Panc1 (cell line): ENCODE data around the gene ASPHD2. TPM values are rescaled to one million over a fixed set of nuclear protein-coding genes. Genes with fewer than 3 reads are reported as not detected.

ENCODE experiments used
- ATAC-seq: fragments of 200-7000 bp; cut with Tn5 transposase; 2 replicates; pipeline ENCODE4 v1.9.1; 2020; ENCODE audit warnings: mild to moderate bottlenecking, moderate library complexity
- BruUV-seq: library from RNA; stranded (reverse); fragments of 400-500 nt; replicated peaks from 2 replicates; lab custom pipeline; 2021; lab: Mats Ljungman, UMichigan
- CTCF ChIA-PET: fragments of 300-600 bp; sonication (Branson Sonifier 250); formaldehyde crosslinking; loops from one replicate; lab custom pipeline; 2022; ENCODE audit warnings: antibody characterized with exemption; lab: Charles Lee
- POLR2A ChIA-PET: fragments of 300-600 bp; sonication (Branson Sonifier 250); formaldehyde crosslinking; loops from one replicate; lab custom pipeline; 2022; ENCODE audit warnings: antibody characterized with exemption; lab: Charles Lee
- DNase-seq: peaks from one replicate; pipeline ENCODE4 v3.0.0-alpha.2; 2010; ENCODE audit warnings: low read depth, low spot score
- H3K27ac ChIP-seq: 2 replicates; pipeline ENCODE4 v1.5.1; 2011; ENCODE audit warnings: mild to moderate bottlenecking, low read length, inconsistent platforms
- H3K27me3 ChIP-seq: fragments of 200-500 bp; sonication (Bioruptor generic); 2 replicates; pipeline ENCODE4 v1.6.0; 2014; ENCODE audit warnings: low read length, inconsistent platforms; ENCODE audit not compliant: control insufficient read depth, insufficient read depth
- H3K36me3 ChIP-seq: fragments of 200-500 bp; sonication (Bioruptor generic); 2 replicates; pipeline ENCODE4 v1.5.1; 2014; ENCODE audit warnings: inconsistent platforms, mild to moderate bottlenecking, low read length, moderate library complexity; ENCODE audit not compliant: control insufficient read depth, insufficient read depth
- H3K4me1 ChIP-seq: 2 replicates; pipeline ENCODE4 v1.5.1; 2011; ENCODE audit warnings: inconsistent platforms, mild to moderate bottlenecking, low read length, moderate library complexity; ENCODE audit not compliant: control insufficient read depth, insufficient read depth
- H3K4me3 ChIP-seq, 2 experiments: 2 replicates each; pipeline ENCODE4 v1.5.1; 2011 to 2012; ENCODE audit warnings: low read depth in 2 of 2, low read length in 2 of 2, mild to moderate bottlenecking in 2 of 2, inconsistent platforms in 1 of 2, moderate library complexity in 1 of 2
- H3K9me3 ChIP-seq: fragments of 200-500 bp; sonication (Bioruptor generic); 2 replicates; pipeline ENCODE4 v1.5.1; 2014; ENCODE audit warnings: low read depth, mild to moderate bottlenecking, inconsistent platforms, low read length, moderate library complexity; ENCODE audit not compliant: control insufficient read depth, insufficient read depth
- POLR2AphosphoS5 ChIP-seq: IDR thresholded peaks from 2 replicates; pipeline ENCODE4 v1.6.1; 2012; ENCODE audit warnings: mild to moderate bottlenecking, low read depth, low read length, moderate library complexity
- SIN3A ChIP-seq: IDR thresholded peaks from 2 replicates; pipeline ENCODE4 v1.6.1; 2012; ENCODE audit warnings: low read depth, mild to moderate bottlenecking, low read length, moderate library complexity, borderline replicate concordance; ENCODE audit not compliant: insufficient read depth
- TCF7L2 ChIP-seq: IDR thresholded peaks from 2 replicates; pipeline ENCODE4 v1.6.1; 2011; ENCODE audit warnings: mild to moderate bottlenecking, low read depth, low read length, inconsistent platforms
- in situ Hi-C: cut with HindIII; loops from 2 replicates; pipeline ENCODE4 v1.10.0; 2016; ENCODE audit warnings: low sequenced_read_pairs, low pct_unique_long_range_greater_than_20kb
- intact Hi-C: fragments of 100-400 bp; cut with micrococcal nuclease; formaldehyde crosslinking; loops from one replicate; pipeline ENCODE4 v1.10.0; 2022; ENCODE audit not compliant: unreplicated experiment
- total RNA-seq: library from RNA; stranded (reverse); gene quantifications from one replicate; pipeline ENCODE4 v1.2.1, GENCODE V29; 2021; ENCODE audit not compliant: unreplicated experiment
- TF ChIP-seq, protein P1 (sequence below): fragments of 450-650 bp; IDR thresholded peaks from 2 replicates; pipeline ENCODE4 v1.5.1; 2017; ENCODE audit warnings: mild to moderate bottlenecking
- TF ChIP-seq, protein P2 (sequence below), 2 experiments: IDR thresholded peaks; 2 replicates each; pipeline ENCODE4 v1.6.1; 2011 to 2012; ENCODE audit warnings: low read depth in 2 of 2, control low read depth in 1 of 2, low read length in 1 of 2, mild to moderate bottlenecking in 1 of 2, moderate library complexity in 1 of 2; ENCODE audit not compliant: insufficient read depth in 1 of 2

Gene ASPHD2
- total RNA-seq, 1 experiment from 2014 or later: 0.15 TPM

DNA sequence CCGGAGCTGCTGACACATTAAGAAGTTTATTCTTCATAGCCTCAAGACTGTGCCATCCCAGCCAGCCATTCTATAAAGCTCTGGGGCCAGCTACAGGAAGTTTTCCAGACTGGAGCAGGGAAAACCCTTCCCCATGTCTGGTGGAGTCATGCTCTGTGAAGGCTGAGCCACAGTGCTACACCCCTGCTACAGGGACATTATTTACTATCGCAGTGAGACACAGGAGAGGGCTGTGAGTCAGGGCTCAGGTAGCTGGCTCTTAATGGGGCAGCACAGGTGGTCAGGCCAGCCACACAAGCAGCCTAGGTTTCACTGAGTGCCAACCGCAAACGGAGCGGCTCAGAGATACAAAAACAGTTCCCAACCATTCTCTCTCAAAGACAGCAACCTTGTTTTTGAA, 42.5 kb downstream of the ASPHD2 start:
- no peak for TF ChIP-seq SIN3A
- TF ChIP-seq, protein P1, sequence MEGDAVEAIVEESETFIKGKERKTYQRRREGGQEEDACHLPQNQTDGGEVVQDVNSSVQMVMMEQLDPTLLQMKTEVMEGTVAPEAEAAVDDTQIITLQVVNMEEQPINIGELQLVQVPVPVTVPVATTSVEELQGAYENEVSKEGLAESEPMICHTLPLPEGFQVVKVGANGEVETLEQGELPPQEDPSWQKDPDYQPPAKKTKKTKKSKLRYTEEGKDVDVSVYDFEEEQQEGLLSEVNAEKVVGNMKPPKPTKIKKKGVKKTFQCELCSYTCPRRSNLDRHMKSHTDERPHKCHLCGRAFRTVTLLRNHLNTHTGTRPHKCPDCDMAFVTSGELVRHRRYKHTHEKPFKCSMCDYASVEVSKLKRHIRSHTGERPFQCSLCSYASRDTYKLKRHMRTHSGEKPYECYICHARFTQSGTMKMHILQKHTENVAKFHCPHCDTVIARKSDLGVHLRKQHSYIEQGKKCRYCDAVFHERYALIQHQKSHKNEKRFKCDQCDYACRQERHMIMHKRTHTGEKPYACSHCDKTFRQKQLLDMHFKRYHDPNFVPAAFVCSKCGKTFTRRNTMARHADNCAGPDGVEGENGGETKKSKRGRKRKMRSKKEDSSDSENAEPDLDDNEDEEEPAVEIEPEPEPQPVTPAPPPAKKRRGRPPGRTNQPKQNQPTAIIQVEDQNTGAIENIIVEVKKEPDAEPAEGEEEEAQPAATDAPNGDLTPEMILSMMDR: no peak
- no peak for TF ChIP-seq TCF7L2
- TF ChIP-seq POLR2AphosphoS5: no peak
- TF ChIP-seq, protein P2, sequence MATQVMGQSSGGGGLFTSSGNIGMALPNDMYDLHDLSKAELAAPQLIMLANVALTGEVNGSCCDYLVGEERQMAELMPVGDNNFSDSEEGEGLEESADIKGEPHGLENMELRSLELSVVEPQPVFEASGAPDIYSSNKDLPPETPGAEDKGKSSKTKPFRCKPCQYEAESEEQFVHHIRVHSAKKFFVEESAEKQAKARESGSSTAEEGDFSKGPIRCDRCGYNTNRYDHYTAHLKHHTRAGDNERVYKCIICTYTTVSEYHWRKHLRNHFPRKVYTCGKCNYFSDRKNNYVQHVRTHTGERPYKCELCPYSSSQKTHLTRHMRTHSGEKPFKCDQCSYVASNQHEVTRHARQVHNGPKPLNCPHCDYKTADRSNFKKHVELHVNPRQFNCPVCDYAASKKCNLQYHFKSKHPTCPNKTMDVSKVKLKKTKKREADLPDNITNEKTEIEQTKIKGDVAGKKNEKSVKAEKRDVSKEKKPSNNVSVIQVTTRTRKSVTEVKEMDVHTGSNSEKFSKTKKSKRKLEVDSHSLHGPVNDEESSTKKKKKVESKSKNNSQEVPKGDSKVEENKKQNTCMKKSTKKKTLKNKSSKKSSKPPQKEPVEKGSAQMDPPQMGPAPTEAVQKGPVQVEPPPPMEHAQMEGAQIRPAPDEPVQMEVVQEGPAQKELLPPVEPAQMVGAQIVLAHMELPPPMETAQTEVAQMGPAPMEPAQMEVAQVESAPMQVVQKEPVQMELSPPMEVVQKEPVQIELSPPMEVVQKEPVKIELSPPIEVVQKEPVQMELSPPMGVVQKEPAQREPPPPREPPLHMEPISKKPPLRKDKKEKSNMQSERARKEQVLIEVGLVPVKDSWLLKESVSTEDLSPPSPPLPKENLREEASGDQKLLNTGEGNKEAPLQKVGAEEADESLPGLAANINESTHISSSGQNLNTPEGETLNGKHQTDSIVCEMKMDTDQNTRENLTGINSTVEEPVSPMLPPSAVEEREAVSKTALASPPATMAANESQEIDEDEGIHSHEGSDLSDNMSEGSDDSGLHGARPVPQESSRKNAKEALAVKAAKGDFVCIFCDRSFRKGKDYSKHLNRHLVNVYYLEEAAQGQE (IDR thresholded peaks at IDR 0.05; ENCODE audit: insufficient read depth in 1 of 2, low read depth in 2 of 2, low read length in 1 of 2): no peak
- H3K4me1 ChIP-seq: no peaks in the 10 kb centered on the region
- DNase-seq: peak; percentile 66
- no peaks in the 10 kb centered on the region for H3K9me3 ChIP-seq
- no peaks in the 10 kb centered on the region for H3K27me3 ChIP-seq
- CTCF ChIA-PET: no interaction called here
- BruUV-seq: no TSS peak
- intact Hi-C loops (no loop called here), in situ Hi-C loops (no loop called here)
- POLR2A ChIA-PET: no interaction called here
- H3K36me3 ChIP-seq: peaks cover 10% of the 10 kb centered on the region; the same call in 1 of the 2 replicates
- no peak overlapping the region for H3K27ac ChIP-seq
- peak; percentile 90 for ATAC-seq
- no peak overlapping the region for H3K4me3 ChIP-seq

DNA sequence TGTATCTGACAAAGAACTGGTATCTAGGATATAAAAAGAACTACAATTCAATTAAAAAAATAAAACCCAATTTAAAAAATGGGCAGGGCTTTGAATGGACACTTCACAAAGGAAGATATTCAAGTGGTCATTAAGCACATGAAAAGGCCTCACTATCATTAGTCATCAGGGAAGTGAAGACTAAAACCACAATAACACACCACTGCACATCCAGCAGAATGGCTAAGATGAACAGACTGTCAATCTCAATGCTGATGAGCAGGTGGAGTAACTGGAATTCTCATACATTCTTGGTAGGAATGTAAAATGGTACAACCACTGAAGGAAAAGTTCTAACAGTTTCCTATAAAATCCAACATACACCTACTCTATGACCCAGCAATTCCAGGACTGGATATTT, 45.6 kb downstream of the ASPHD2 start:
- in situ Hi-C loops: no loop called here
- ChIA-PET CTCF (no interaction called here), POLR2A (no interaction called here)
- intact Hi-C loops: no loop called here
- H3K27me3 ChIP-seq: no peaks in the 10 kb centered on the region
- H3K4me3 ChIP-seq: no peak overlapping the region
- no peak for DNase-seq
- no peaks in the 10 kb centered on the region for H3K9me3 ChIP-seq
- no peak overlapping the region for H3K27ac ChIP-seq
- peaks cover 8% of the 10 kb centered on the region; the same call in 1 of the 2 replicates for H3K36me3 ChIP-seq
- TF ChIP-seq, protein P1: no peak
- no peak for TF ChIP-seq SIN3A
- TF ChIP-seq TCF7L2: no peak
- TF ChIP-seq, protein P2 (IDR thresholded peaks at IDR 0.05; ENCODE audit: insufficient read depth in 1 of 2, low read depth in 2 of 2, low read length in 1 of 2): no peak
- TF ChIP-seq POLR2AphosphoS5: no peak
- BruUV-seq: no TSS peak
- peaks cover 2% of the 10 kb centered on the region; the same call in 1 of the 2 replicates for H3K4me1 ChIP-seq
- ATAC-seq: no peak
